Body of pancreas (tissue), 4 donors: ENCODE measurements around the gene RANBP17.

Source experiments
- POLR2A ChIP-seq, 3 donors: fragments of 450-650 bp; IDR thresholded peaks; one replicate each; pipeline ENCODE4 v1.6.1; 2016; ENCODE audit warnings: antibody characterized with exemption in 3 of 3, mild to moderate bottlenecking in 2 of 3
- TF ChIP-seq, protein P1 (sequence below), 7 experiments: fragments of 450-650 bp in 4 of 7; fragments of 200-600 bp in 3 of 7; sonication (generic) in 3 of 7; IDR thresholded peaks; one replicate each; pipeline ENCODE4 v1.5.1; 2016 to 2019; ENCODE audit warnings: antibody characterized with exemption in 7 of 7

DNA sequence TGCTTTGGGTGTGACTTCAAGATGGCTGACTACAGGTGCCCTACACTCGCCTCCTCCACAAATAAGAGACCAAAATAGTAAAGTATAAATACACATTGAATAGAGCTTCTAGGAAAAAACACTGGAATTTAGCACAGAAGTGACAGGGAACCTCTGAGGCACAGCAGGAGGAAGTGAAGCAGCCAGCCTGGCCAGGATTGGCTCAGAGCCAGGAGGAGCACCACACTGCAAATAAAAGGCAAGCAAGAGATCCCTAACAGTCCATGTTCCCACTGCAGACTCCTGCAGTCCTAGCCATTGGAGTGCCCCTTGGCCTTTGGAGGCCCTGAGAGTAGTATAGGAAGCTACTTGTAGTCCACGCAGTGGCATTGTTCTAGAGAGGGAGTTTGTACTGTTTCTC is 260.6 kb downstream of the RANBP17 start:
- TF ChIP-seq, protein P1, sequence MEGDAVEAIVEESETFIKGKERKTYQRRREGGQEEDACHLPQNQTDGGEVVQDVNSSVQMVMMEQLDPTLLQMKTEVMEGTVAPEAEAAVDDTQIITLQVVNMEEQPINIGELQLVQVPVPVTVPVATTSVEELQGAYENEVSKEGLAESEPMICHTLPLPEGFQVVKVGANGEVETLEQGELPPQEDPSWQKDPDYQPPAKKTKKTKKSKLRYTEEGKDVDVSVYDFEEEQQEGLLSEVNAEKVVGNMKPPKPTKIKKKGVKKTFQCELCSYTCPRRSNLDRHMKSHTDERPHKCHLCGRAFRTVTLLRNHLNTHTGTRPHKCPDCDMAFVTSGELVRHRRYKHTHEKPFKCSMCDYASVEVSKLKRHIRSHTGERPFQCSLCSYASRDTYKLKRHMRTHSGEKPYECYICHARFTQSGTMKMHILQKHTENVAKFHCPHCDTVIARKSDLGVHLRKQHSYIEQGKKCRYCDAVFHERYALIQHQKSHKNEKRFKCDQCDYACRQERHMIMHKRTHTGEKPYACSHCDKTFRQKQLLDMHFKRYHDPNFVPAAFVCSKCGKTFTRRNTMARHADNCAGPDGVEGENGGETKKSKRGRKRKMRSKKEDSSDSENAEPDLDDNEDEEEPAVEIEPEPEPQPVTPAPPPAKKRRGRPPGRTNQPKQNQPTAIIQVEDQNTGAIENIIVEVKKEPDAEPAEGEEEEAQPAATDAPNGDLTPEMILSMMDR (IDR thresholded peaks at IDR 0.05) = no peak
- no peak for TF ChIP-seq POLR2A (IDR thresholded peaks at IDR 0.05)
